ENCODE measurements around the gene RNF111.
"Not testable (repeated sequence)": the region's sequence is repeated elsewhere in the genome, so short reads cannot be mapped to it uniquely, and the experiment has no call there.

RNF111 gene

DNA sequence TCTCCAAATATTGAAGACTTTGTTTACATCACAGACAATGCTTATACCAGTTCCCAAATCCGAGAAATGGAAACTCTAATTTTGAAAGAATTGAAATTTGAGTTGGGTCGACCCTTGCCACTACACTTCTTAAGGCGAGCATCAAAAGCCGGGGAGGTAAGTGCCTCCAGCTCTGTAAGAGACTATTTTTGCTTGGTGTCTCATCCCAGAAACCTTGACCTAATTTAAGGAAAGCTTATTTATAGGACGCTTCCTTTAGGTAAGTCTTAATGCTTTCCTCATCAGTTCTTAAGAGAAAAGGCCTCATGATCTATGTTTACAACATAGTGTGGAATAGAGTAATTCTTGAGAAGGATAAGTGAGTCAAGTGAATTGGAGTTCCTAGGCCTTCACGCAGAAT, 129.3 kb downstream of the RNF111 start:
- TF ChIP-seq CTCF (conservative IDR thresholded peaks at IDR 0.05; ENCODE audit: control insufficient read depth, insufficient read depth, low read depth, low read length), result no peak
- H3K4me3 ChIP-seq (ENCODE audit: control insufficient read depth, low read depth, low read length), result no peak overlapping the region
- no peak for DNase-seq (ENCODE audit: low read depth)

DNA sequence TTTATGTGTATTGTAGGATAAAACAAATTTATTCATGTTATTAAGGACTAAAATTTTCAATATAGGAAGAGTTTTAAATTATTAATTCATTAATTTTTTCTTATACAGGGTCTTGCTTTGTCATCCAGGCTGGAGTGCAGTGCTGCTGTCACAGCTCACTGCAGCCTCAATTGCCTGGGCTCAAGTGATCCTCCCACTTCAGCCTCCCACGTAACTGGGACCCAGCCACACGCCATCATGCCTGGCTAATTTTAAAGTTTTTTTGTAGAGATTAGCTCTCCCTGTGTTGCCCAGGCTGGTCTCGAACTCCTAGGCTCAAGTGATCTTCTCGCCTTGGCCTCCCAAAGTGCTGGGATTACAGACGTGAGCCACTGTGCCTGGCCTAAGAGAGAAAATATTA, 132.2 kb downstream of the RNF111 start:
- DNase-seq (ENCODE audit: low read depth), result no peak
- no peak for TF ChIP-seq CTCF (conservative IDR thresholded peaks at IDR 0.05; ENCODE audit: control insufficient read depth, insufficient read depth, low read depth, low read length)
- no peak overlapping the region for H3K4me3 ChIP-seq (ENCODE audit: control insufficient read depth, low read depth, low read length)

DNA sequence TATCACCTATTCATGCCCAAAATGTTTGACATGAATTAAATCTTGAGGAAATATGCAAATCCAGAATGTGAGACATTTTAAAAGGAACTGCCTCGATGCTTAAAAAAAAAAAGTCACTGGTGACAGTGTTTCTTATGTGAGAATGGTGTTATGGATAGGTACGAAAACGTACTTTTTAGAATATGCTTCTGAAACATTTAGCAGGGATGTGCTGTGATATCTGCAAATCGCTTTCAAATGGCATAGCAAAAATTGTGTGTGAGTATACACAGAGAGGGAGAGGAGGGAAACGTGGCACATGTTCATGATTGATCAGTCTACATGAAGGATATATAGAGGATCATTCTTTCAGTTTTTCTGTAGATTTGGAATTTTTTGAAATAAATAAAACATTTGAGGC, 133.5 kb downstream of the RNF111 start:
- no peak for TF ChIP-seq CTCF (conservative IDR thresholded peaks at IDR 0.05; ENCODE audit: control insufficient read depth, insufficient read depth, low read depth, low read length)
- H3K4me3 ChIP-seq (ENCODE audit: control insufficient read depth, low read depth, low read length), result no peak overlapping the region
- DNase-seq (ENCODE audit: low read depth), result no peak

- H3K4me3 ChIP-seq (ENCODE audit: control insufficient read depth, low read depth, low read length), result no peak overlapping the region
- DNase-seq (ENCODE audit: low read depth), result no peak
- no peak for TF ChIP-seq CTCF (conservative IDR thresholded peaks at IDR 0.05; ENCODE audit: control insufficient read depth, insufficient read depth, low read depth, low read length)
Observed at GRCh38 chr15:59124261-59124660, 136.8 kb downstream of the RNF111 start.

- not testable (repeated sequence) for H3K4me3 ChIP-seq (ENCODE audit: control insufficient read depth, low read depth, low read length); DNase-seq (ENCODE audit: low read depth)
Observed at GRCh38 chr15:59125683-59126082, 138.2 kb downstream of the RNF111 start.

DNA sequence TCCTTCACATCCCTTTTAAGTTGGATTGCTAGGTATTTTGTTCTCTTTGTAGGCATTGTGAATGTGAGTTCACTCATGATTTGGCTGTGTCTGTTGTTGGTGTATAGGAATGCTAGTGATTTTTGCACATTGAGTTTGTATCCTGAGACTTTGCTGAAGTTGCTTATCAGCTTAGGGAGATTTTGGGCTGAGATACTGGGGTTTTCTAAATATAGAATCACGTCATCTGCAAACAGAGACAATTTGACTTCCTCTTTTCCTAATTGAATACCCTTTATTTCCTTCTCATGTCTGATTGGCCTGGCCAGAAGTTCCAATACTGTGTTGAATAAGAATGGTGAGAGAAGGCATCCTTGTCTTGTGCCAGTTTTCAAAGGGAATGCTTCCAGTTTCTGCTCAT, 139.8 kb downstream of the RNF111 start:
- H3K4me3 ChIP-seq (ENCODE audit: control insufficient read depth, low read depth, low read length); DNase-seq (ENCODE audit: low read depth): not testable (repeated sequence)

GRCh38 chr15:59131456-59131855, 144.0 kb downstream of the RNF111 start:
- TF ChIP-seq CTCF (conservative IDR thresholded peaks at IDR 0.05; ENCODE audit: control insufficient read depth, insufficient read depth, low read depth, low read length), result no peak
- DNase-seq (ENCODE audit: low read depth), result no peak
- no peak overlapping the region for H3K4me3 ChIP-seq (ENCODE audit: control insufficient read depth, low read depth, low read length)

DNA sequence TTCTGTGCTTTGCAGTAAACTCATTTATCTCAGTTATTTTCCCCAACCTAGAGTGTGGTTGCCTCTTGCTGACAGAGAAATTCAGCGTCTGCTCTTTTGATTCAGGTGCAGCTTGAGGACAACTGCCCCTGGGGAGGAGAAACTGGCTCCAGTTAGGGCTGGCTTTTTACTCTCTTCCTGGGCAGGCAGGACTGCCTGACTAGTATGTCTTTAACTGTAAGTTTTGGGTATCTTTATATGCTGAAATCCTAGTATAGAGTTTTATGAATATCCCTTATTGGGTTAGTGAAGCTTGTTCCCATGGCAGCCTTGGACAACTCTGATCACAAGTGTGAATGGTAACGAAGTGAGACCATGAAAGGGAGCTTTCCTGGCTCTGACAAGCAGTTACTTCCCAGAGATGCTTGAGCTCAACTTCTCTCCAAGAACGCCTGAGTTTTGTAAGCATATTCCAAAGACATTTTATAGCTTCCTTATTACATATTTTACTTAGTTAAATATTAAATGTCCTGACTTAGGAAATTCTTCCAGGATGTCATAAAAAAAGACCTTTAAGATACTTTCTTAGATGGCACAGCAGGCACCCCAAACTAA, 144.6 kb downstream of the RNF111 start:
- no peak for DNase-seq (ENCODE audit: low read depth)
- TF ChIP-seq CTCF (conservative IDR thresholded peaks at IDR 0.05; ENCODE audit: control insufficient read depth, insufficient read depth, low read depth, low read length), result no peak
- no peak overlapping the region for H3K4me3 ChIP-seq (ENCODE audit: control insufficient read depth, low read depth, low read length)

Data from fibroblast of mammary gland (primary cell).